ENCODE results near the gene DOCK6.

- TF ChIP-seq CTCF (IDR thresholded peaks at IDR 0.05) (no peak), POLR2AphosphoS5 (IDR thresholded peaks at IDR 0.05; ENCODE audit: low read depth, low read length) (no peak), SIN3A (IDR thresholded peaks at IDR 0.05; ENCODE audit: borderline replicate concordance, insufficient read depth, low read depth, low read length) (no peak)
These were observed 823 bp downstream of the DOCK6 start for GRCh38 chr19:11261431-11261970.
